Left renal cortex interstitium (tissue), 4 donors: ENCODE results near the gene ARID2. TPM values are rescaled to one million over a fixed set of nuclear protein-coding genes. Genes with fewer than 3 reads are reported as not detected.

ENCODE experiments used
- DNase-seq, 4 donors: peaks; one replicate each; pipeline ENCODE4 v3.0.0-alpha.2; 2013; ENCODE audit warnings: low read depth in 4 of 4, low spot score in 2 of 4, missing footprints in 1 of 4
- polyA plus RNA-seq, 4 donors: library from polyadenylated mRNA; unstranded; fragments of 120-200 nt; gene quantifications; one replicate each; pipeline ENCODE4 v1.2.1, GENCODE V29; 2013; ENCODE audit not compliant: insufficient read length in 4 of 4

The ARID2 gene
- polyA plus RNA-seq, 4 donors = 30.3 to 43.4 (median 38.0) TPM

DNA sequence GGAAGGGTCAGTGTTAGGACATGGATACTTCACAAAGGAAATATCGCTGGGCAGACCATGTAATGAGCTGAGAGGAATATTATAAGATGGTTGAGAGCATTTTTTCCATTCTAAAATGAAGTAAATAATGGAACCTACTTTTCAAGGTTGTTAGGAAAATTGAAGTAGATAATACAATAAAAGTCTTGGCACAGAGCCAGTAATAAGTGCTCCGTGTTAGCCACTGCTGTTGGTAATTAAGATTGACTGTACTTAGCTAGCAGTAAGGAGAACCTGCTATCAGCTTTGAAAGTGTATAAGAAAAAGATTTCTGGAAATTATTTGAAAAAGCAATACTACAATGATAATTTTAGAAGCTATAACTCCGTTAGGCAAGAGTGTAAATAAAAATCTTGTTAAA lies 183.3 kb downstream of the ARID2 start:
- DNase-seq = no peak

DNA sequence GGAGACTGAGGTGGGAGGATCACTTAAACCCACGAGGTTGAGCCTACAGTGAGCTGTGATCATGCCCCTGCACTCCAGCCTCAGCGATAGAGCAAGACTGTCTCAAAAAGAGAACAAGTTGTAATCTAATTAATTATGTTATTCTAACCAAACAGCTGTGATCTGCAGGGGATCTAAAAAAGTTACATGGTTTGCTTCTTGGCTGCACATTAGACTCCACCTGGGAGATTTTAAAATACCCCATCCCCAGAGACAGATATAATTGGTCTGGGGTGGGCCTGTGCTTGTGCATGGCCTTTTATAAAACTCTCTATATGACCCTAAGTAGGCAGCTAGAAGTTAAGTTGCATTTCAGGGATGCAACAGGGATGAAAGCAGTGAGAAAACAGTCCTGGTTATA lies 184.1 kb downstream of the ARID2 start:
- DNase-seq = no peak

- DNase-seq = no peak
These were observed 184.6 kb downstream of the ARID2 start for GRCh38 chr12:45914090-45914489.

DNA sequence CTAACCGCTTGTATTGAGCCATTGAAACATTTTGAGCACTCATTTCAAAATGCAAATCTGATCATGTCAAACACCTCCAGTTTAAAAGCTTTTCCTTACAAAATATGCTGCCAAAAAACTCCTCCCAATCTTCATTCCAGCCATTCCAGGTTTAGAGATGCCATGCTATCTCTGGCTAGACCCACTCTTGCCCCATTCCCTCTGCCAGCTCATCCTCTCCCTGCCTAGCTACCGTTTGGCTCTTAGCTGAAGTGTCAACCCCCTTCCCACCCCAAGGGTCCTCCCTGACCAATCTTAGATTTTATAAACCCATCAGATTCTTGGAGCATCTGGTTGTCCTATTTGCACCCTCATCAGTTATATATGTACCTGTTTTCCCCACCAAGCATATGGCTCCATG lies 185.9 kb downstream of the ARID2 start:
- DNase-seq = no peak

- DNase-seq = no peak
These were observed 189.3 kb downstream of the ARID2 start for GRCh38 chr12:45918818-45919217.

- no peak for DNase-seq
These were observed 198.8 kb downstream of the ARID2 start for GRCh38 chr12:45928309-45928708.

- DNase-seq = no peak
These were observed 200.9 kb downstream of the ARID2 start for GRCh38 chr12:45930369-45930768.

DNA sequence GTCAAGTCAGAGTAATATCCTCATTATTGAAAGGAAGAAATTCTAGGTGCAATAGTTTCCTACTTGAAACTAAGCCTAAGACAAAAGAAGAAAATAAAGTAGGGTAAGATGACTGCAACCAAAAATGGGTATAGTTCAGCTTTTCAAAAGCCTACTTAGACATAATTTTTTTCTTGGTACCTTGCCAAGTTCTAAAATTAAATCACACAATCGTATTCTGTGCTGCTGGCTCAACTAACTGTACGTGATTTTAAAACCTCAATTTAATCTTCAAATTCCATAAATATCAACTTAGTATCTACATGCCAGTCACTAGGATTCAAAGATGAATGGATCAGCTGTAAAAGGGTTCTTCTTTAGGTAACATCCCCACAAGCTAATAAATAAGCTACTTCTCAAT lies 204.0 kb downstream of the ARID2 start:
- DNase-seq = no peak

DNA sequence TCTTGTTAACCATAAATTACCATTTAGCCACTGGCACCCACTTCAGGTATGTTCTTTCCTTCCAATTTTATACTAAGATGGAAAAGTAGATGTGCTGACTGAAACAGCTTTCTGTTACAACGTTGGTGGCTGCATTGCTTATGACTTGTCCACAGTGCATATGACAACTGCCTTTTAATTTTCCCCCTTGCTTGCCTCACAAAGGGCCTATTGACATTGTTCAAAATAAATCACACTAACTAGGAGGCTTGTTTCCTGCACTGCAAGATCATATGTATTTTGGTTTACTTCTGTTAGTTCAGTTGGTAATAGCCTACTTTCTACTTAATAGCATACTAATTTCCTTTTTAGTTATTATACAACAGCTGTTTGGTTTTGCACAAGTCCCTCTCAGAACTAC lies 205.4 kb downstream of the ARID2 start:
- no peak for DNase-seq

GRCh38 chr12:45938566-45938965 lies 209.1 kb downstream of the ARID2 start:
- no peak for DNase-seq

GRCh38 chr12:45939759-45940158 lies 210.3 kb downstream of the ARID2 start:
- no peak for DNase-seq

- DNase-seq = no peak
These were observed 215.3 kb downstream of the ARID2 start for GRCh38 chr12:45944771-45945170.

- no peak for DNase-seq
These were observed 216.9 kb downstream of the ARID2 start for GRCh38 chr12:45946435-45946834.

GRCh38 chr12:45948546-45948945 lies 219.0 kb downstream of the ARID2 start:
- no peak for DNase-seq
